NCI-H187 (cell line): ENCODE results near the gene LY9.
A peak's percentile ranks its signal among the peaks of the same experiment; 100 is the strongest.
"Not testable (repeated sequence)": the region's sequence is repeated elsewhere in the genome, so short reads cannot be mapped to it uniquely, and the experiment has no call there.

ENCODE experiments used
- DNase-seq, 2 experiments: peaks; one replicate each; lab custom pipeline; 2025; lab: John Stamatoyannopoulos, UW

Gene LY9

GRCh38 chr1:160774886-160775719, 20.9 kb upstream of the LY9 start:
- no peak for DNase-seq

DNA sequence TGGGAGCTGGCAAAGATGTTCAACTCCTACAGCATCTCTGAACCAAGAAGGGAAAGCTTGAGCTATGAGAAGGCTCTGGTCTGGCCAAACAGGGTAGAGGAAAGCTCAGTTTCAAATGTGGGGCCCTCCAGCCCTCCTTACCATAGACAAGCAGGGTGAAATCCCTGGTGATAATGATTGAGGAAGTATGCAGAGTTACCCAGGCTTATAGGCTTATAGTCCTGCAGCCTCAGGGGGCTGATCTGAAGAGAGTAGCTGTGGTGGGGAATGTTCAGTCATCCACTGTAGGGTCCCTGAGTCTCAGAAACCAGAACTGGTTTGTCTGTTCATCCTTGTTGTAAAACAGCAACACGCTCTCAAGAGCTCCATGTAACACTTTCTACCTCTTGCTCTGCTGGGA, 19.8 kb upstream of the LY9 start:
- no peak for DNase-seq

DNA sequence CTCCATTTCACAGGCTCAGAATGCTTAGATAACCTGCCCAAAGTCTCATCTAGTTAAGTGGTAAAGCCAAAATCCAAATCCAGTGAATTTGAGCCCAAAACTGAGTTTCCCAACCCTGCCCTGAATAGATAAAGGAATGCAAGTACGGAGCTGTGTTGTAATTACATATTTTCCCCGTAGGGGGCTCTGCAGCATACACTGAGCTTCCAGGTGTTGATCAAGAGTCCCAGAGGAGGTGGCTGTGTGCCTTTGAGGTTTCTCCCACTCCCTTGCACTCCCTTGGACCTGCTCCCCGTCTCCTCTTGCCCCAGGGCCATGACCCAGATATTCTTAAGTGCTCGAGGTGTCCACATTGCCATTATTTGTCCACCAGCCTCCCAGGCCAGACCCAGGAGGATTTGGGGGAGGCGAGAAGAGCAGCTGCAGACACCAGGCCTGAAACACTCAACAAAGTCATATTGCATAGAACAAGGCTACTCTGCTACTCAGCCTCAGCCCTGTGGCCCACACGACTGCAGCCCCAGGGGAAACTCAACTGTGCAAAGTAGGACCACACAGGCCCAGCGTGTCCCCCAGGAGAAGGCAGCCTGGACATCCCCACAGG, 18.4 kb upstream of the LY9 start:
- DNase-seq = peak; percentile 10 to 38

DNA sequence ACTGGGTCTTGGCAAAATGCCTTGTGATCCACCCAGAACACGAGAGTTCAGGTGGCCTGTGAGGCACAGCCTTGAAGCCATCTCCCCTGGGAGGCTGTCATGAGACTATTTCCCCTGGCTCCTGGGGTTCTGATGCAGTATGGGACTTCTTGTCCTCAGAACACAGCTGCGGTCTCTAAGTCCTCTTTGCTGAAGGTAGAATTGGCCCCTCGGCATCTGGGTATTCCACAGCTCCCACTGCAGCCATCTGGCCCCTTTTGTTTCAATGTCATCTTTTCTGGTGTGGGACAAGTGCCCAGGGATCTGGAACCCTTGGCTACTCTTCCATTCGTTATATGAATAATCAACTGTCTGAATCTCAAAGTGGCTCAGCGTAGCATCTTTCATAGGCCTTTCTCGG, 17.0 kb upstream of the LY9 start:
- no peak for DNase-seq

DNA sequence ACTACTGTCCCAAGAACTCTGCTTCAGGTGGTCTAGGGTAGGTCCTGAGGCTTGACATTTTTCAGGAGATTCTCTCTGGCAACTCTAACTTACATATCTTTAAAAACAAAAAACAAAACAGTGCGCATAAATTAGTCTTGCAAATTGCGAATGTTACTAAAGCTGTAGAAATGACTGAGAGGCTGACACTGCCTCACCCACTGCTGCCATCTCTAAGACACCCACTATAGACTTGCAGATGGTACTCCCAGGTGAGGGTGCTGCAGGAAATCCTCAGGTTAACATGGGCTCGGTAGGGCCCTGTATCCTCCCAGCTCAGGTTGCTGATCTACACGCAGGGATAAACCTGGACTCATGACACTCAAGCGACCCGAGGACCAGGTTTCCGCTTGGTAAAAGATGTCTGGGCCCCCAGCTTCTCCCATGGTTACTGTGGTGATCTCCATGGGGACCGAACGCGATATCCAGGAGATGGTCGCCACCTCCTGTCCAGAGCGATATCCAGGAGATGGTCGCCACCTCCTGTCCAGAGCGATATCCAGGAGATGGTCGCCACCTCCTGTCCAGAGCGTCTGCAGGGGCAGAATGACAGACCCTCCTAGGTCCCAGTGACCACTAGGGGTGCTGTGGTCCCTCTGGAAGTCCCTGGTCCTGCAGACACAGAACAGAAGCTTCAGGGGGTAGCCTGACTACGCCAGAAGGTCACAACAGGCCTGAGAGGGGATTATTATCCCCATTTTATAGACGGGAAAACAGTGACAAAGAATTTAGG, 16.2 kb upstream of the LY9 start:
- DNase-seq = no peak

DNA sequence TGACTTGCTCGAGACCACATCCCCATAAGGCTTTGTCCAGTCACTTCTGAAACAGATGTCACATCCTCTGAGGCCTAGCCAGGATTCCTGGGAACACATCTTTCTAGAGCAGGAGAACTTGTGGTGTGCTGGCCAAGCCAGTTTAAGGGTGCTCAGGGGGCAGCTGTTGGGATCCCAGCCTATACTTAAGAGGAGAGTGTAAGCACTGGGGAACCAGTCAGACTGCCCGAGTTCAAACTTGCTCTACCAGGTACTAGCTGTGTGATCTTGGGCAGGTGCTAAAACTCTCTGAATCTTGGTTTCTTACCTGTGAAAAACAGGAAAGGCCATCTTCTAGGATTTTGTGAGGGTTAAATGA, 15.6 kb upstream of the LY9 start:
- no peak for DNase-seq

- no peak for DNase-seq
Observed at GRCh38 chr1:160781186-160781766, 14.7 kb upstream of the LY9 start.

DNA sequence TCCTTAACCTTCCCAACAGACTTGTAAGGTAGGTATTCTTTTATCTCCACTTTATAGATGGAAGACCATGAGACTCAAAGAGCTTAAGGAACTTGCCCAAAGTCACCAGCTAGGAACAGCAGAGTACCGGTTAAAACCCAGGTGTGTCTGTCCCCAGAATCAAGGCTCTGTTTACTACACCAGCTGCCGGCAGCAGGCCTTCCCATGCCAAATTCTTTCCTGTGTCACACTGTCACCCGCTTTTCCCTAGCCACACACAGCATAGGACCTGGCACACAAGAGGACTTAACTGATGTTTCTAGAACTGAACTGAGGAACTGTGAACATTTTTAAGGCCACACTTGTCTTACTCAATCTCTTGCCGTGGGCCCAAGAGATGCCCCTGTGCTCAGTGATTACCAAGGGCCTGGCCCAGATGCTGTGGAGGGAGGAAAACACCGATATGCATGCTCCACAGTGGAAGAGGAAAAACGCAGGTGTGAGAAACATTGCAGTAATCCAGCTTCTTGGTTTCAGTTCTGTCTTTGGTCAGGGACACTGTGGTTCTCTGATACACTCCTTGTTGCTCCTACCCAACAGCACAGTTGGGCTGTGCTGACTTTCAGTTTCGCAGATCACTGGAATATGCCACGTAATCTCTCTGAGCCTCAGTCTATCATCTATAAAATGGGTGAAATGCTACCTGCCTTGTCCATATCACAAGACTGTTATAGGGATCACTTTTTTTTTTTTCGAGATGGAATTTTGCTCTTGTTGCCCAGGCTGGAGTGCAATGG, 13.9 kb upstream of the LY9 start:
- DNase-seq = no peak

DNA sequence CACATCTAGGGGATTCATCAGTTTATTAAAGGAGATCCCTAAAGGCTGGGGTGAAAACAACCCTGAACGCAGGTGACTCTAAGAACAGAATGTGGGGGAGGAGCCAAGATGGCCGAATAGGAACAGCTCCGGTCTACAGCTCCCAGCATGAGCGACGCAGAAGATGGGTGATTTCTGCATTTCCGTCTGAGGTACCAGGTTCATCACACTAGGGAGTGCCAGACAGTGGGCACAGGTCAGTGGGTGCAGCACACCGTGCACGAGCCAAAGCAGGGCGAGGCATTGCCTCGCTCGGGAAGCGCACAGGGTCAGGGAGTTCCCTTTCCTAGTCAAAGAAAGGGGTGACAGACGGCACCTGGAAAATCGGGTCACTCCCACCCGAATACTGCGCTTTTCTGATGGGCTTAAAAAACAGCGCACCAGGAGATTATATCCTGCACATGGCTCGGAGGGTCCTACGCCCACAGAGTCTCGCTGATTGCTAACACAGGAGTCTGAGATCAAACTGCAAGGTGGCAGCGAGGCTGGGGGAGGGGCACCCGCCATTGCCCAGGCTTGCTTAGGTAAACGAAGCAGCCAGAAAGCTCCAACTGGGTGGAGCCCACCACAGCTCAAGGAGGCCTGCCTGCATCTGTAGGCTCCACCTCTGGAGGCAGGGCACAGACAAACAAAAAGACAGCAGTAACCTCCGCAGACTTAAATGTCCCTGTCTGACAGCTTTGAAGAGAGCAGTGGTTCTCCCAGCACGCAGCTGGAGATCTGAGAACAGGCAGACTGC, 12.8 kb upstream of the LY9 start:
- not testable (repeated sequence) for DNase-seq

DNA sequence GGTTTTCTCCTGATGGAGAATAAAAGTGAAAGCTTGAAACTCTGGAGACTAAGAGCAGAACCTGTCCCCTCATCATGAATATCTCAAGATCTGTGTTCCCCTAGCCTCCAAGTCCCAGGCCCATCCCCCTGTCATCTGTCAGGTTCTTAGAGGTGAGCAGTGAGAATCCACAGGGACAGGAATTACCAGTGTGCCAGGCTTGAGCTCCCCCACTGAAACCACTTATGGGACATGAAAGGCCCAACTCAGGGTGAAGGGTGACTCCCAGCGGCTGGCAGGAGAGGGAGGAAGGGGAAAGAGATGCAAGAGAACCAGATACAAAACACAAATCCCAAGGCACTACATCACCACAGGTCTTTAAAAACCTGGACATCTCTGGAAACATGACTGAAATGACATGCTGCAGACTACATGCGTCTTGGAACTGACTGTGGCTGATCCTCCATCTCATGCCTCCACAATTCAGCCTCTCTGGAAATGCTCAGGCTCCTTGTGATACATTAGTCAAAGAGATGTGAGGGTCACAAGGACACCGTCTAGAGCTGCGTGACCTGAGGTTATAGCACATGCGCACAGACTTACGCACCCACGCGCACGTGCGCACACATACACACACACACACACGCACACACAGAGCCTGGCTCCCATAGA, 6.8 kb upstream of the LY9 start:
- no peak for DNase-seq

DNA sequence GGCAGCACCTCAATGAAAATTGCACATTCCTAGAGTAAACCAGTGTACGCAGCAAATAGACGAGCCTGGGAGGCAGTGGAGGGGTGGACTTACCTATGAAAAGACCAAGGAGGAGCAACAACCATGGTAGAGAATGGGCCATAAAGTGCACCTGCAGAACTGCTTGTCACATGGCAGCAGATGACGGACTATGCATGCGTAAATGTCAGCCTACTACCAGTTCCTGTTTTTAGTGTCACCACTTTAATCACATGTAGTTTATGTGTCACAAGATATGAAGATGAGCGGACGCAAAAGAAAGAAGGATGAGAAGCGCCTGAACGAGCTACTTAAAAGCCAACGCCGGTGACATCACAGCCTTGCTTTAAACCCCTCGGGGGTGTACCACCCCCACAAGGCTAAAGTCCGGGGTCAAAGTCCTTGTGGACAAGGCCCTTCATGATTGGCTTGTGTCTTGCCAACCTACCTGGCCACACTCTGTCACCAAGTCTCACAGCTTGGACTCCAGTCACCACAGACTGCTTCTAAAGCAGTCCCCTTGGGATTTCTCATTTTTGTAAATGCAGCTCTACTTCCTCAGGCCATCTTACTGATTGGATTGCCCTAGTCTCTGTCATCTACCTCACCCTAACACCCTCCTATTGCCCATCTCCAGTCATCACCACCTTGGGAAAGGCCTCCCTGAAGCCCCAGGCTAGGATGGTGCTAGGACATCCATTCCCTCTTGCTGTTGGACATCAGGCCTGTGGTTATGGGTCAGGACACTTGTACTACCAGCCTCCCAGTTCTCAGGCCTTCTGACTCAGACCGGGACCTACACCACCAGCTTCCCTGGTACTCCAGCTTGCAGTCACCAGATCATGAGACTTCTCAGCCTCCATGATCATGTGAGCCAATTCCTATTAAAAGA, 6.0 kb upstream of the LY9 start:
- DNase-seq = no peak

GRCh38 chr1:160794376-160794775, 1.6 kb upstream of the LY9 start:
- DNase-seq = no peak

- DNase-seq = no peak
Observed at GRCh38 chr1:160797271-160797709, 1.3 kb downstream of the LY9 start.

GRCh38 chr1:160797861-160798273, 1.9 kb downstream of the LY9 start:
- no peak for DNase-seq

DNA sequence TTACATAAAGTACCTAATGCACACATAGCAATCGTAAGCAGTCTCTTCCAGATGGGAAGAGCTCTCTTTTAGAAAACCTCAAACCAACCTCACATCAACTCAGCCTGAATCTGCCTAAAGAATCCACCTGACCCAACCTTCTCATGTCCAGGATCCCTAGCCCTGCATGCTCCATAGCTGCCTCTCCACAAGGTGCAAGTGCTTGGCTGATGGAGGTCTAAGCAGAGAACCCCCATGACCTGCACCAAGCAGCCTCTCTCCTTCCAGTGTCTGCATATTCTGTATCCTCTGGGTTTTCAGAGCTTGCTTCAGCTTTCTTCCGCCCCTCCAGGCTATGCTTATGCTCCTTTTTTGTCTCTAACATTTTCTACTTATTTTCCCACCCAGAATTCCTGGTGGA, 2.5 kb downstream of the LY9 start:
- no peak for DNase-seq

DNA sequence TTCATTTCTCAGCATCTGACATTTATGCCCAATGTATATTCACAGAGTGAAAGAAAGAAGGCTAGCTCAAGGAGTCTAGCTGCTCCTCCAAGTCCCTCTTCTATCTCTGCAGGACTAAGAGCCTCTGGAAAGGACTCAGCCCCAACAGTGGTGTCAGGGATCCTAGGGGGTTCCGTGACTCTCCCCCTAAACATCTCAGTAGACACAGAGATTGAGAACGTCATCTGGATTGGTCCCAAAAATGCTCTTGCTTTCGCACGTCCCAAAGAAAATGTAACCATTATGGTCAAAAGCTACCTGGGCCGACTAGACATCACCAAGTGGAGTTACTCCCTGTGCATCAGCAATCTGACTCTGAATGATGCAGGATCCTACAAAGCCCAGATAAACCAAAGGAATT, 3.7 kb downstream of the LY9 start:
- DNase-seq = no peak

DNA sequence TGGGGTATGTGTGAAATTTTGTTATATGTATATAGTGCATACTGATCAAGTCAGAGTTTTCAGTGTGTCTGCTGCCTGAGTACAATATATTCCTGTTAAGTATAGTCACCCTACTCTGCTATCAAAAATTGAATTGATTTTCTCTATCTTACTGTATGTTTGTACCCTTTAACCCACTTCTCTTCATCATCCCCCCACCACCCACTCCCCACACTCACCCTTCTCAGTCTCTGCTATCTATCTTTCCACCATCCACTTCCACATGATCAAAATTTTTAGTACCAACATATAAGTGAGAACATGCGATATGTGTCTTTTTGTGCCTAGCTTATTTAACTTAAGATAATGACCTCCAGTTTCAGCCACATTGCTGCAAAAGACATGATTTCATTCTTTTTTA, 4.2 kb downstream of the LY9 start:
- no peak for DNase-seq

DNA sequence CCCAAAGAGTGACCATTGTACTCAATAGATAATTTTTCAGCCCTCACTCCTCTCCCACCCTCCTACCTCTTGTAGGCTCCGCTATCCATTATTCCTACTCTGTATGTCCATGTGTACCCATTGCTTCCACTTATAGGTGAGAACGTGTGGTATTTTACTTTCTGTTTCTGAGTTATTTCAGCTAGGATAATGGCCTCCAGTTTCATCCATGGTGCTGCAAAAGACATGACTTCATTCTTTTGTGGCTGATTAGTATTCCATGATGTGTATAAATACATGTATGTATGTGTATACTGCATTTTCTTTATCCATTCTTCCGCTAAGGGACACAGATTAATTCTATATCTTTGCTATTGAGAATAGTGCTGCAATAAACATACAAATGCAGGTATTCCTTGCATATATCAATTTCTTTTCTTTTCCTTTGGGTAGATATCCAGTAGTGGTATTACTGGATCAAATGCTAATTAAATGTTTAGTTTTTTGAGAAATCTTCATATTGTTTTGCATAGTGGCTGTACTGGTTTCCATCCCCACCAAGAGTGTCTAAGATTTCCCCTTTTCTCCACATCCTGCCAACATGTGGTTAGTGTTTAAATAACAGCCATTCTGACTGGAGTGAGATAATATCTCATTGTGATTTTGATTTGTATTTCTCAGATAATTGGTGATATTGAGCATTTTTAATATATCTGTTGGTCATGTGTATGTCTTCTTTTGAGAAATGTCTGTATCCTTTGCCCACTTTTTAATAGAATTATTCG, 4.9 kb downstream of the LY9 start:
- no peak for DNase-seq
